SK-N-SH treated with all-trans-retinoic acid at 6 μM for 48 hours (cell line): ENCODE measurements around the gene SERP2.

Source experiments
- ATAC-seq: fragments of 200-7000 bp; cut with Tn5 transposase; 3 replicates; pipeline ENCODE4 v1.9.1; 2020; ENCODE audit warnings: mild to moderate bottlenecking, moderate library complexity
- ARNTL ChIP-seq: fragments of 450-650 bp; formaldehyde crosslinking; IDR thresholded peaks from 2 replicates; pipeline ENCODE4 v1.5.0; 2020; ENCODE audit warnings: low read depth, mild to moderate bottlenecking, moderate library complexity, borderline replicate concordance
- BACH2 ChIP-seq: fragments of 250-450 bp; sonication (Bioruptor Pico); IDR thresholded peaks from 2 replicates; pipeline ENCODE4 v1.9.0; 2021; ENCODE audit warnings: mild to moderate bottlenecking, borderline replicate concordance
- CREB5 ChIP-seq: fragments of 250-450 bp; sonication (Bioruptor Pico); IDR thresholded peaks from 2 replicates; pipeline ENCODE4 v1.5.1; 2020; ENCODE audit warnings: low read depth, mild to moderate bottlenecking, moderate library complexity
- CSDC2 ChIP-seq: fragments of 250-450 bp; sonication (Bioruptor Pico); IDR thresholded peaks from 2 replicates; pipeline ENCODE4 v1.5.0; 2020; ENCODE audit warnings: mild to moderate bottlenecking, moderate library complexity
- CSRNP3 ChIP-seq: fragments of 250-450 bp; sonication (Bioruptor Pico); IDR thresholded peaks from 2 replicates; pipeline ENCODE4 v1.5.1; 2021; ENCODE audit warnings: mild to moderate bottlenecking, moderate library complexity
- GLIS3 ChIP-seq: fragments of 250-450 bp; sonication (Bioruptor Pico); IDR thresholded peaks from 2 replicates; pipeline ENCODE4 v1.5.0; 2020; ENCODE audit warnings: mild to moderate bottlenecking, moderate library complexity
- ISL1 ChIP-seq: fragments of 250-450 bp; sonication (Bioruptor Pico); IDR thresholded peaks from 2 replicates; pipeline ENCODE4 v2.1.2; 2022; ENCODE audit warnings: mild to moderate bottlenecking, moderate library complexity
- OSR1 ChIP-seq: fragments of 250-450 bp; sonication (Bioruptor Pico); IDR thresholded peaks from 2 replicates; pipeline ENCODE4 v1.8.0; 2022; ENCODE audit warnings: moderate library complexity, mild to moderate bottlenecking, inconsistent platforms
- PATZ1 ChIP-seq: fragments of 250-450 bp; sonication (Bioruptor Pico); IDR thresholded peaks from 2 replicates; pipeline ENCODE4 v1.8.0; 2020; ENCODE audit warnings: mild to moderate bottlenecking, moderate library complexity, borderline replicate concordance
- POU6F1 ChIP-seq: fragments of 250-450 bp; sonication (Bioruptor Pico); IDR thresholded peaks from 2 replicates; pipeline ENCODE4 v1.8.0; 2021; ENCODE audit warnings: low read depth, mild to moderate bottlenecking, moderate library complexity, borderline replicate concordance
- PPARA ChIP-seq: fragments of 250-450 bp; sonication (Bioruptor Pico); IDR thresholded peaks from 2 replicates; pipeline ENCODE4 v1.5.0; 2020; ENCODE audit warnings: mild to moderate bottlenecking, borderline replicate concordance
- RARB ChIP-seq: fragments of 250-450 bp; sonication (Bioruptor Pico); IDR thresholded peaks from 2 replicates; pipeline ENCODE4 v1.8.0; 2021; ENCODE audit warnings: mild to moderate bottlenecking, moderate library complexity
- SNAI2 ChIP-seq: fragments of 250-450 bp; sonication (Bioruptor Pico); IDR thresholded peaks from 2 replicates; pipeline ENCODE4 v1.5.0; 2020; ENCODE audit warnings: mild to moderate bottlenecking, moderate library complexity
- TCF4 ChIP-seq: fragments of 250-450 bp; sonication (Bioruptor Pico); IDR thresholded peaks from 2 replicates; pipeline ENCODE4 v1.8.0; 2021; ENCODE audit warnings: mild to moderate bottlenecking, moderate library complexity, borderline replicate concordance
- TOX ChIP-seq: fragments of 250-450 bp; sonication (Bioruptor Pico); IDR thresholded peaks from 2 replicates; pipeline ENCODE4 v1.8.0; 2021; ENCODE audit warnings: mild to moderate bottlenecking, moderate library complexity, borderline replicate concordance
- ZC3H10 ChIP-seq: fragments of 250-450 bp; sonication (Bioruptor Pico); IDR thresholded peaks from 2 replicates; pipeline ENCODE4 v1.5.1; 2021; ENCODE audit warnings: mild to moderate bottlenecking, moderate library complexity
- ZFP3 ChIP-seq: fragments of 250-450 bp; sonication (Bioruptor Pico); IDR thresholded peaks from 2 replicates; pipeline ENCODE4 v1.5.0; 2020; ENCODE audit warnings: mild to moderate bottlenecking, moderate library complexity
- ZNF565 ChIP-seq: fragments of 450-650 bp; formaldehyde crosslinking; conservative IDR thresholded peaks from 2 replicates; pipeline ENCODE4 v1.5.0; 2020; ENCODE audit warnings: low read depth, mild to moderate bottlenecking, moderate library complexity
- ZNF70 ChIP-seq: fragments of 450-650 bp; formaldehyde crosslinking; IDR thresholded peaks from 2 replicates; pipeline ENCODE4 v1.5.0; 2020; ENCODE audit warnings: mild to moderate bottlenecking, moderate library complexity
- ZNF8 ChIP-seq: fragments of 450-650 bp; formaldehyde crosslinking; IDR thresholded peaks from 2 replicates; pipeline ENCODE4 v1.5.0; 2020; ENCODE audit warnings: mild to moderate bottlenecking, moderate library complexity

SERP2 gene

GRCh38 chr13:44382635-44383145 is 9.1 kb downstream of the SERP2 start:
- ATAC-seq, result no peak
- TF ChIP-seq ZNF70, result no peak
- TF ChIP-seq GLIS3, result no peak
- TF ChIP-seq CSDC2, result no peak
- no peak for TF ChIP-seq ZC3H10 (CRISPR knock-in tag)
- no peak for TF ChIP-seq PPARA (CRISPR knock-in tag)
- no peak for TF ChIP-seq BACH2
- TF ChIP-seq OSR1 (CRISPR knock-in tag), result no peak
- TF ChIP-seq, all 23 proteins: peak for 0

- ATAC-seq, result no peak
These were observed 10.3 kb downstream of the SERP2 start for GRCh38 chr13:44383945-44384344.

GRCh38 chr13:44384778-44385177 is 11.2 kb downstream of the SERP2 start:
- TF ChIP-seq ZFP3 (CRISPR knock-in tag), result no peak
- TF ChIP-seq ARNTL (CRISPR knock-in tag), result no peak
- TF ChIP-seq PPARA (CRISPR knock-in tag), result no peak
- no peak for TF ChIP-seq TCF4 (CRISPR knock-in tag)
- no peak for TF ChIP-seq ZNF8 (CRISPR knock-in tag)
- no peak for TF ChIP-seq PATZ1 (CRISPR knock-in tag)
- TF ChIP-seq RARB (CRISPR knock-in tag), result no peak
- TF ChIP-seq ZNF565 (CRISPR knock-in tag), result no peak
- TF ChIP-seq ZC3H10 (CRISPR knock-in tag), result no peak

More at GRCh38 chr13:44383945-44384344, 10.3 kb downstream of the SERP2 start:
- TF ChIP-seq POU6F1 (CRISPR knock-in tag), result no peak
- no peak for TF ChIP-seq ZNF70
- TF ChIP-seq TCF4 (CRISPR knock-in tag), result no peak
- no peak for TF ChIP-seq ARNTL (CRISPR knock-in tag)
- TF ChIP-seq CREB5, result no peak
- no peak for TF ChIP-seq ISL1 (CRISPR knock-in tag)

GRCh38 chr13:44385401-44385800 is 11.8 kb downstream of the SERP2 start:
- no peak for ATAC-seq
- TF ChIP-seq TOX (CRISPR knock-in tag), result no peak
- no peak for TF ChIP-seq CSDC2

More at GRCh38 chr13:44384778-44385177, 11.2 kb downstream of the SERP2 start:
- ATAC-seq, result no peak

GRCh38 chr13:44385847-44386246 is 12.2 kb downstream of the SERP2 start:
- no peak for TF ChIP-seq RARB (CRISPR knock-in tag)
- no peak for TF ChIP-seq GLIS3
- TF ChIP-seq ZFP3 (CRISPR knock-in tag), result no peak
- no peak for TF ChIP-seq PPARA (CRISPR knock-in tag)
- no peak for TF ChIP-seq ZNF70
- no peak for TF ChIP-seq CSRNP3 (CRISPR knock-in tag)
- no peak for TF ChIP-seq CREB5
- TF ChIP-seq ZC3H10 (CRISPR knock-in tag), result no peak
- no peak for TF ChIP-seq ISL1 (CRISPR knock-in tag)
- TF ChIP-seq ARNTL (CRISPR knock-in tag), result no peak
- TF ChIP-seq SNAI2 (CRISPR knock-in tag), result no peak
- no peak for TF ChIP-seq POU6F1 (CRISPR knock-in tag)
- ATAC-seq, result no peak
